Astrocyte of the cerebellum (primary cell): ENCODE data around the gene PTGDS.
A peak's percentile ranks its signal among the peaks of the same experiment; 100 is the strongest.

ENCODE experiments used
- DNase-seq: peaks from one replicate; pipeline ENCODE4 v3.0.0-alpha.2; 2011; ENCODE audit warnings: low read depth
- H3K4me3 ChIP-seq: 2 replicates; pipeline ENCODE4 v1.5.1; 2011; ENCODE audit warnings: mild to moderate bottlenecking, low read depth, low read length, moderate library complexity
- CTCF ChIP-seq: IDR thresholded peaks from 2 replicates; pipeline ENCODE4 v1.5.1; 2012; ENCODE audit warnings: low read length, low read depth, moderate library complexity, mild to moderate bottlenecking; ENCODE audit errors: missing control alignments
- in situ Hi-C: cut with HindIII; loops from 2 replicates; pipeline ENCODE4 v1.10.0; 2017; ENCODE audit warnings: low sequenced_read_pairs

PTGDS gene

DNA sequence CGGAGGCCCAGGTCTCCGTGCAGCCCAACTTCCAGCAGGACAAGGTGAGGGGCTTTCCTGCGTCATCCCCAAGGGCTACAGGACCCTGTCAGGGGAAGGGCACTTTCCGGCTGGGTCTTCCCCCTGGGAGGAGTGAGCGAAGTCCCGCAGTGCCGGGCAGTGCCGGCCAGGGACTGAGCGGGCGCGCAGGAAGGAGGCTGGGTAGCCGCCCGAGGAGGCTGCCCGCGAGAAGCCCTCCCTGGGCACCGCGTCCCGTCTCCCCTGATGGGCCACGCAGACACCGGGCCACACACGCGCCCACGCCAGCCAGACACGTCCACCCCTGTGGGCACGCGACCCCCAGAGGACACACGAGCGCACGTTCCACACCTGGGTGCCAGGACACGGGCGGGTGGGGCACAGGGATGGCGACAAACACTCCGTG is 357 bp downstream of the PTGDS start:
- H3K4me3 ChIP-seq, result peak overlapping the region; percentile 40
- no peak for DNase-seq
- TF ChIP-seq CTCF, result no peak
- in situ Hi-C loops, result no loop called here

DNA sequence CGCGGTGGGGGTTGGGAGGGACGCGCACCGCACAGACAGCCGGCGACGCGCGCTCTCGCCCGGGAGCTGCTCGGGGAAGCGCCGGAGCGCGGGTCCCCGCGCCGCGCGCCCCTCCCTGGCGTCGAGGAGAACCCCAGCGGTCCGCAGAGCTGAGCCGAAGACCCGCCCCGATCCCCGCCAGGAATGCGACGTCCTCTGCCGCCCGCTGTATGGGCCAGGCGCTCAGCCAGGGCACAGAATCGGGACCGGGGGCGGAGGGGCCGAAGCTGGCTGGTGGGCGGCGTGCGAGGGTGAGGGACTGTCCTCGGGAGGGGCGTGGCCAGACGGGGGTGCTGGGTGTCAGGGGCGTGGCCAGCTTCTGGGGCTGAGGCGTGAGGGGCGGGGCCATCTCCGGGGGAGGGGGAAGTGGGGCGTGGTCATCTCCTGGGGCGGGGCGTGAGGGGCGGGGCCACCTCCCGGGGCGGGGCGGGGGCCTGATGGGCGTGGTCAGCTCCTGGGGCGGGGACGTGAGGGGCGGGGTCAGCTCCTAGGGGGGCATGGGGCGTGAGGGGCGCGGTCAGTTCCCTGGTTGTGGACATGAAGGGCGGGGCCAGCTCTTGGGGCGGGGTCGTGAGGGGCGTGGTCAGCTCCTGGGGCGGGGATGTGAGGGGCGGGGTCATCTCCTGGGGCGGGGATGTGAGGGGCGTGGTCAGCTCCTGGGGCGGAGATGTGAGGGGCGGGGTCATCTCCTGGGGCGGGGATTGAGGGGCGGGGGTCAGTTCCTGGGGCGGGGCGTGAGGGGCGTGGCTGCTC is 965 bp downstream of the PTGDS start:
- peak overlapping the region; percentile 40 for H3K4me3 ChIP-seq
- no peak for DNase-seq
- no peak for TF ChIP-seq CTCF
- in situ Hi-C loops, result no loop called here

- TF ChIP-seq CTCF, result no peak
- in situ Hi-C loops, result no loop called here
- DNase-seq, result no peak
- H3K4me3 ChIP-seq, result no peak overlapping the region
Observed at GRCh38 chr9:136978865-136979544, 1.7 kb downstream of the PTGDS start.

- TF ChIP-seq CTCF, result no peak
- in situ Hi-C loops, result no loop called here
Observed at GRCh38 chr9:136979769-136980587, 2.7 kb downstream of the PTGDS start.

DNA sequence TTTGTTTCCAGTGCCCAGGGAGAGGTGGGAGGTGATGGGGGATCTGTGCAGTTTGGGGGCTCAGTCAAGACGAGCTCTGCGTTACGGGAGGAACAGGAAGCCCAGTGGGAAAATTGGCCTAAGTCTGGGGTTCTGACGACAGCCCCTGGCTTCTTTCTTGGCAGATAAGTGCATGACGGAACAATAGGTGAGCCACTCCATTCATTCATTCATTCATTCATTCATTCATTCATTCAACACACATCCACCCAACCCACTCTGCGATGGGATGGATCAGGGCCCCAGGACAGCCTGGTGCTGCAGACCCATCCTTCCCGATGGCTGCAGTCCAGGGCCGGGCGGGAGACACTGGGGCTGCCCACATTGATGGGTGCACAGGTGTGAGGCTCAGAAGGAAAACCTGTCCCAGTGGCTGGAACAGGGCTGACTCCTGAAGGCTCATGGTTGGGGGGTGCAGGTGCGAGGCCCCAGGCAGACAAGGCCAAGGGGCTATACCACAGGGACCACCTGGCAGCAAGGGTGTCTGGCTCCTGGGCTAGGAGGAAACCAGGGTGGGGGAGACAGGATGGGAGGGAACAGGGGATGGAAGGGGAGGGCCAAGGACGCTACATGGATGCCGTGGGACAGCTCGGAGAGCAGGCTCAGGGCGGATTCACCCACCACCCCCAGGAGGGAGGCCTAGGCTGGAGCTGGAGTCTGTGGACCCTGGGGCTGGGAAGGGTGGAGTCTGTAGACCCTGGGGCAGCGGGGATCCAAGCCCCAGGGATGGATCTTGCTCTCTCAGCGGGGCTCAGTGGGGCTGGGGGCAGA is 3.6 kb downstream of the PTGDS start:
- in situ Hi-C loops, result no loop called here
- H3K4me3 ChIP-seq, result no peak overlapping the region
- DNase-seq, result no peak
- TF ChIP-seq CTCF, result no peak

More at GRCh38 chr9:136979769-136980587, 2.7 kb downstream of the PTGDS start:
- no peak overlapping the region for H3K4me3 ChIP-seq
- no peak for DNase-seq
